ENCODE results near the gene AKT1. TPM values are rescaled to one million over a fixed set of nuclear protein-coding genes. Genes with fewer than 3 reads are reported as not detected.
A peak's percentile ranks its signal among the peaks of the same experiment; 100 is the strongest.

The AKT1 gene
- total and polyA plus RNA-seq, 2 experiments from 2014 or later = 16.9 to 164 TPM

- Histone ChIP-seq H3K4me3 (no peak overlapping the region), H3K4me1 (ENCODE audit: insufficient read depth) (0 out of 2 replicates have a peak, but pooled peaks cover under 1% of the 10 kb centered on the region), H3K4me2 (ENCODE audit: unreplicated experiment) (no peak overlapping the region), H3K9ac (no peak overlapping the region), H3K27ac (no peak overlapping the region), H3K36me3 (ENCODE audit: low read depth) (no peaks in the 10 kb centered on the region), H3F3A (ENCODE audit: insufficient read depth) (peaks cover 7% of the 10 kb centered on the region; the same call in 1 of the 2 replicates), H3K27me3 (replicated peaks; ENCODE audit: insufficient read depth) (no peaks in the 10 kb centered on the region), H4K20me1 (ENCODE audit: insufficient read depth) (no peaks in the 10 kb centered on the region), H3K79me2 (ENCODE audit: insufficient read depth) (no peaks in the 10 kb centered on the region), H3K9me2 (ENCODE audit: insufficient read depth) (no peaks in the 10 kb centered on the region), H3K9me3 (ENCODE audit: low read depth) (no peaks in the 10 kb centered on the region), H2AFZ (0 out of 2 replicates have a peak overlapping the region, but pooled peaks have one; percentile 21)
- in situ Hi-C loops (cut with MboI) = no loop called here
- WGBS, 2 experiments (ENCODE audit: low coverage in 1 of 2, low lambda C conversion rate in 2 of 2, missing lambda C conversion rate in 2 of 2) = 6 to 10% methylated on average over 9 of the region's 9 CpGs
- DNase-seq = peak; percentile 16
- TF ChIP-seq EZH2 (IDR thresholded peaks at IDR 0.05; ENCODE audit: insufficient read depth, poor library complexity, severe bottlenecking) = no peak
- TF ChIP-seq EZH2phosphoT487 (IDR thresholded peaks at IDR 0.05; ENCODE audit: insufficient read depth, low read depth) = no peak
These were observed 35.2 kb upstream of the AKT1 start for GRCh38 chr14:104830781-104831180.

- Histone ChIP-seq H3K79me2 (ENCODE audit: insufficient read depth) (no peaks in the 10 kb centered on the region), H3K27ac (no peak overlapping the region), H3K4me1 (ENCODE audit: insufficient read depth) (0 out of 2 replicates have a peak, but pooled peaks cover 3% of the 10 kb centered on the region), H3K9me3 (ENCODE audit: low read depth) (no peaks in the 10 kb centered on the region), H3K27me3 (replicated peaks; ENCODE audit: insufficient read depth) (no peaks in the 10 kb centered on the region), H4K20me1 (ENCODE audit: insufficient read depth) (no peaks in the 10 kb centered on the region), H3K4me3 (peak overlapping the region; percentile 59), H3K36me3 (ENCODE audit: low read depth) (no peaks in the 10 kb centered on the region), H3K9me2 (ENCODE audit: insufficient read depth) (no peaks in the 10 kb centered on the region), H3K4me2 (ENCODE audit: unreplicated experiment) (peak overlapping the region; percentile 63), H2AFZ (peak overlapping the region; percentile 68), H3K9ac (no peak overlapping the region), H3F3A (ENCODE audit: insufficient read depth) (peaks cover 7% of the 10 kb centered on the region; the same call in 1 of the 2 replicates)
- TF ChIP-seq EZH2 (IDR thresholded peaks at IDR 0.05; ENCODE audit: insufficient read depth, poor library complexity, severe bottlenecking) = no peak
- TF ChIP-seq EZH2phosphoT487 (IDR thresholded peaks at IDR 0.05; ENCODE audit: insufficient read depth, low read depth) = no peak
- 11 to 15% methylated on average over 22 to 32 of the region's 39 CpGs for WGBS, 2 experiments (ENCODE audit: low coverage in 1 of 2, low lambda C conversion rate in 2 of 2, missing lambda C conversion rate in 2 of 2)
- in situ Hi-C loops (cut with MboI) = no loop called here
- peak; percentile 62 for DNase-seq
These were observed 31.9 kb upstream of the AKT1 start for GRCh38 chr14:104827177-104828055.

GRCh38 chr14:104826861-104827176, 31.3 kb upstream of the AKT1 start:
- H4K20me1 ChIP-seq (ENCODE audit: insufficient read depth) = no peaks in the 10 kb centered on the region
- DNase-seq = no peak
- peak overlapping the region; percentile 68 for H2AFZ ChIP-seq
- H3K4me3 ChIP-seq = peak overlapping the region; percentile 59
- no peak overlapping the region for H3K27ac ChIP-seq
- no peaks in the 10 kb centered on the region for H3K79me2 ChIP-seq (ENCODE audit: insufficient read depth)
- no peak for TF ChIP-seq EZH2 (IDR thresholded peaks at IDR 0.05; ENCODE audit: insufficient read depth, poor library complexity, severe bottlenecking)
- no peak for TF ChIP-seq EZH2phosphoT487 (IDR thresholded peaks at IDR 0.05; ENCODE audit: insufficient read depth, low read depth)
- H3K4me1 ChIP-seq (ENCODE audit: insufficient read depth) = 0 out of 2 replicates have a peak, but pooled peaks cover 3% of the 10 kb centered on the region
- WGBS, 2 experiments (ENCODE audit: low coverage in 1 of 2, low lambda C conversion rate in 2 of 2, missing lambda C conversion rate in 2 of 2) = 1 to 7% methylated on average over 16 to 27 of the region's 27 CpGs
- H3K27me3 ChIP-seq (replicated peaks; ENCODE audit: insufficient read depth) = no peaks in the 10 kb centered on the region
- H3K9me2 ChIP-seq (ENCODE audit: insufficient read depth) = no peaks in the 10 kb centered on the region
- H3F3A ChIP-seq (ENCODE audit: insufficient read depth) = peaks cover 7% of the 10 kb centered on the region; the same call in 1 of the 2 replicates
- no peaks in the 10 kb centered on the region for H3K9me3 ChIP-seq (ENCODE audit: low read depth)
- H3K4me2 ChIP-seq (ENCODE audit: unreplicated experiment) = peak overlapping the region; percentile 63
- no peaks in the 10 kb centered on the region for H3K36me3 ChIP-seq (ENCODE audit: low read depth)
- in situ Hi-C loops (cut with MboI) = no loop called here
- no peak overlapping the region for H3K9ac ChIP-seq

- no peak for TF ChIP-seq EZH2 (IDR thresholded peaks at IDR 0.05; ENCODE audit: insufficient read depth, poor library complexity, severe bottlenecking)
- no peak for TF ChIP-seq EZH2phosphoT487 (IDR thresholded peaks at IDR 0.05; ENCODE audit: insufficient read depth, low read depth)
- in situ Hi-C loops (cut with MboI) = no loop called here
- WGBS, 2 experiments (ENCODE audit: low coverage in 1 of 2, low lambda C conversion rate in 2 of 2, missing lambda C conversion rate in 2 of 2) = 1 to 2% methylated on average over 16 to 34 of the region's 54 CpGs
- Histone ChIP-seq H3K4me2 (ENCODE audit: unreplicated experiment) (peak overlapping the region; percentile 98), H3K9me2 (ENCODE audit: insufficient read depth) (no peaks in the 10 kb centered on the region), H3K4me1 (ENCODE audit: insufficient read depth) (0 out of 2 replicates have a peak, but pooled peaks cover 3% of the 10 kb centered on the region), H3F3A (ENCODE audit: insufficient read depth) (peaks cover 7% of the 10 kb centered on the region; the same call in 1 of the 2 replicates), H3K9ac (peak overlapping the region; percentile 59), H3K36me3 (ENCODE audit: low read depth) (no peaks in the 10 kb centered on the region), H3K79me2 (ENCODE audit: insufficient read depth) (no peaks in the 10 kb centered on the region), H3K27ac (no peak overlapping the region), H3K9me3 (ENCODE audit: low read depth) (no peaks in the 10 kb centered on the region), H3K27me3 (replicated peaks; ENCODE audit: insufficient read depth) (no peaks in the 10 kb centered on the region), H3K4me3 (peak overlapping the region; percentile 78), H2AFZ (peak overlapping the region; percentile 90), H4K20me1 (ENCODE audit: insufficient read depth) (no peaks in the 10 kb centered on the region)
- DNase-seq = peak; percentile 87
These were observed 30.8 kb upstream of the AKT1 start for GRCh38 chr14:104826189-104826860.
